Stimulated activated CD4-positive, alpha-beta T cell treated with anti-CD3 and anti-CD28 coated beads, TNF-alpha, amount 100 ng/mL, for 1 hour (primary cell): ENCODE results near the gene PRND.
"Not testable (repeated sequence)": the region's sequence is repeated elsewhere in the genome, so short reads cannot be mapped to it uniquely, and the experiment has no call there.

Experiments
- DNase-seq, 3 donors: peaks; one replicate each; pipeline ENCODE4 v3.0.0-alpha.2; 2020; ENCODE audit warnings: low read depth in 3 of 3, low spot score in 1 of 3

PRND gene

GRCh38 chr20:4721719-4722118 lies at the start of gene PRND:
TSS of gene PRND (plus strand) at chr20:4721909. CDS start at chr20:4724552, 2,643 bp downstream.
- DNase-seq = no peak

GRCh38 chr20:4672948-4673347 lies 48.8 kb upstream of the PRND start:
- no peak for DNase-seq

DNA sequence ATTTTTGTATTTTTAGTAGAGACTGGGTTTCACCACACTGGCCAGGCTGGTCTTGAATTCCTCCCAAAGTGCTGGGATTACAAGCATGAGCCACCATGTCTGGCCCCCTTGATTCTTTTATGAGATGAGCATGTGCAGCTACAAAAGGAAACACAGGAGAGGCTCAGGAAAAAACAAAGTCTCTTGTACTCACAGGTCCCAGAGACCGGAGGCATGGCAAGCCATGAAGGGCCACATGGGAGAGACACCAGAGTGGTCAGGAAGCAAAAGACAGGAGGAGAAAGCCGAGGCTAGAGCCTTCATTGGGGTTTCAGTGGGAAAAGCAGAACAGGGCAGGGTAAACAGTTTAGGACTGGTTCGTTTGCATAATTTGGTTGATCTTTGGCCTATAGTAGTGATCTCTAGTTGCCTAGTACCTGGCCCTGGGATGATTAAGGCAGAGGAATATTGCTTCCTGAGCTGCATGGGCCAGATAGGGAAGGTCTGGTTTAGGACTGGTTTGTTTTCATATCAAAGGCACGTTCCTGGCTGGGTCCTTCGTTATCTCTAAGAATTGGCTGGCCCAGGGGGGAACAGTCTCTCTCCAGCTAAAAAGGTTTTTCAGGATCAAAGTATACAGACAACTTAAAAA lies 48.2 kb upstream of the PRND start:
- no peak for DNase-seq

DNA sequence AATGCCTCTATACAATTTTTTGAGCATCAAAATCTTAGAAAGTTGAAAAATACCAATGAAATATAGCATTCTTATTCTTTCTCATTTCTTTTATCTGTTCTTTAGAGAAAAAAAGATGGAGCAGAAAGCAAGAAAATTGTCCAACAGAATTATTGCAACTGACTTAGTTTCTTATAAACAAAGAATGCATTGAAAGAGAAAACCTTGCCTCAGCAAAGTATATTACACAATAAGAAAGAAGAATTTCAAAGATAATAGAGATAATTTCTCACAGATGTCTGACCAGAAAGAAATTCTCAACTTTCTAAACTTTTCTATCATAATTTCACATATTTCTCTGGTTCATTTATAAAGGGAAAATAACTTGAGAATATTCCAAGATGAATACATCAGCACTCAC lies 47.0 kb upstream of the PRND start:
- no peak for DNase-seq

GRCh38 chr20:4677846-4678245 lies 43.9 kb upstream of the PRND start:
- no peak for DNase-seq

- no peak for DNase-seq
These were observed 40.3 kb upstream of the PRND start for GRCh38 chr20:4681401-4681800.

GRCh38 chr20:4681991-4682401 lies 39.7 kb upstream of the PRND start:
- DNase-seq = no peak

- no peak for DNase-seq
These were observed 39.0 kb upstream of the PRND start for GRCh38 chr20:4682682-4683081.

GRCh38 chr20:4683261-4683660 lies 38.4 kb upstream of the PRND start:
- no peak for DNase-seq

DNA sequence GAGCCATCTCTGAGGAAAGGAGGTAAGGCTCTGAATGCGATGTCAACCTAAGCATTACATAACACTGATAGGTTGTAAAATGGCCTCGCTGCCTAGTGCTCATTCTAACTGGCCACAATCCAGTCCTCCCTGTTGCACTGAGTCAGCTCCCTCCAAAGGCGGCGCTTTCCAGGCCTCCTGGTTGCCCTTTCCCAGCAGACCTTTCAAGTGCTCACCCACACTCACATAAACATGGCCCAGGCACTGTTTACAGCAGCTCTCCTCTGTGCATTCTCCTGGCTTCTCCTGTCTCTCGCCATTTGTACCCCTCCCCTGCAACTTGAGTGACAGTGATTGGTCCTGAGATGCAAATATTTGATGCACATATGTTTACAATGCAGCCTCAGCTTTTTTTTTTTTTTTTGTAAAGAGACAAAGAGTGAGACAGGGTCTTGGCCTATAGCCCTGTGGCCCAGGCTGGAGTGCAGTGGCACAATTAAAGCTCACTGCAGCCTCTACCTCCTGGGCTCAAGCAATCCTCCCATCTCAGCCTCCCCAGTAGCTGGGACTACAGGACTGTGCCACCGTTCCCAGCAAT lies 36.8 kb upstream of the PRND start:
- DNase-seq = no peak

GRCh38 chr20:4685923-4686221 lies 35.8 kb upstream of the PRND start:
- DNase-seq = no peak

DNA sequence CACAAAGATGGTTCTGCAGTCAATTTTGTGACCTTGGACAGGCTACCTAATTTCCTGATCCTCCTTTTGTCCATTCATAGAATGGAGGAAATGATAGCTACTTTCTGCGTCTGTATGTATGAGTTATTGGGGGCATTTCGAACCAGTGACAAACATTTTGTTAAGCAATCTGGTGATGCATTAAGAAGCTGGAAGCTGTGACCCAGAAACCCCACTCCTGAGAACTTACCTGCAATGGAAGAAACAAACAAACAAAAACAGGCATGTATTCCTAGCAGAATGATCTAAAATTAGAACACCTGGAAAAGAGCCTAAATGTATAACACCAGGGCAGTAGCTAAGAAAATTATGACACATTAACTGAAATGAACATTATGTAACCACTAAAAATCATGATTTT lies 33.4 kb upstream of the PRND start:
- no peak for DNase-seq

- no peak for DNase-seq
These were observed 32.5 kb upstream of the PRND start for GRCh38 chr20:4689220-4689619.

- DNase-seq = no peak
These were observed 30.0 kb upstream of the PRND start for GRCh38 chr20:4691753-4692152.

GRCh38 chr20:4694076-4694475 lies 27.6 kb upstream of the PRND start:
- DNase-seq = no peak

GRCh38 chr20:4697189-4697830 lies 24.4 kb upstream of the PRND start:
- DNase-seq = no peak

- DNase-seq = no peak
These were observed 23.9 kb upstream of the PRND start for GRCh38 chr20:4697831-4698221.

DNA sequence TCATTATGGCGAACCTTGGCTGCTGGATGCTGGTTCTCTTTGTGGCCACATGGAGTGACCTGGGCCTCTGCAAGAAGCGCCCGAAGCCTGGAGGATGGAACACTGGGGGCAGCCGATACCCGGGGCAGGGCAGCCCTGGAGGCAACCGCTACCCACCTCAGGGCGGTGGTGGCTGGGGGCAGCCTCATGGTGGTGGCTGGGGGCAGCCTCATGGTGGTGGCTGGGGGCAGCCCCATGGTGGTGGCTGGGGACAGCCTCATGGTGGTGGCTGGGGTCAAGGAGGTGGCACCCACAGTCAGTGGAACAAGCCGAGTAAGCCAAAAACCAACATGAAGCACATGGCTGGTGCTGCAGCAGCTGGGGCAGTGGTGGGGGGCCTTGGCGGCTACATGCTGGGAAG lies 22.5 kb upstream of the PRND start:
- DNase-seq = no peak

DNA sequence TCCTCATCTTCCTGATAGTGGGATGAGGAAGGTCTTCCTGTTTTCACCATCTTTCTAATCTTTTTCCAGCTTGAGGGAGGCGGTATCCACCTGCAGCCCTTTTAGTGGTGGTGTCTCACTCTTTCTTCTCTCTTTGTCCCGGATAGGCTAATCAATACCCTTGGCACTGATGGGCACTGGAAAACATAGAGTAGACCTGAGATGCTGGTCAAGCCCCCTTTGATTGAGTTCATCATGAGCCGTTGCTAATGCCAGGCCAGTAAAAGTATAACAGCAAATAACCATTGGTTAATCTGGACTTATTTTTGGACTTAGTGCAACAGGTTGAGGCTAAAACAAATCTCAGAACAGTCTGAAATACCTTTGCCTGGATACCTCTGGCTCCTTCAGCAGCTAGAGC lies 21.8 kb upstream of the PRND start:
- DNase-seq = no peak

DNA sequence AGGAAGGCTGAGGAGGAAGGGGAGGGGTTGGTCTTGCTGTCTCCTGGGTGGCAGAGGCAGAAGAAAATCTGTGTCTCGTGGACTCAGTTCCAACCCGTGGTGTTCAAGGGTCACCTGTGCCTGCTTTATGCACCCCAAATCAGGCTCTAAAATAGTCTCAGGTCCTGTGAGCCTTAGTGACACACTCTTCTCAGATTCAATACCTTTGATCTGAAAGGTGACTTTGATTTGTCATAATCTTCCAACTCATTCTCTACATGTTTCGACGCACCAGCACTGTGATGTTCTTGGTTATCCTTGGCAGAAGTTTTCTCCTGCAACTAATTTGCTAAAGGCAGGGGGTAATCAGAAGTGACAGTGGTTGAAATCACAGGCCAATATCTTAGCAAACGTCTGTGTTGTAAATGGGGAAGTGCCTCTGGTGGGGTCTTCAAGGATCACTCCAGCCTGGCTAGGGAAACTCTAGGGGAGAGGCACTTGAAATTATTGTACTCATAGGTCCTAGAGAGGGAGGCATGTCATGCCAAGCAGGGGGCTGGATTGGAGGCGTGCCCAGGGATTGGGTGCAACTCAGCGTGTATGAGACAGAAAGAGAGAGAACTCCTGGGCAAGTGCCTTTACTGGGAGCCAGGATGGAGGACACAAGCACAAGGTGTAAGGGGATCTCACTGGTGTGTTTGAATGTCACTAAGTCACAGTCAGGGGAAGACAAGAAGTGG lies 19.0 kb upstream of the PRND start:
- DNase-seq = no peak

GRCh38 chr20:4703281-4703676 lies 18.4 kb upstream of the PRND start:
- DNase-seq = no peak

GRCh38 chr20:4706941-4707340 lies 14.8 kb upstream of the PRND start:
- DNase-seq = not testable (repeated sequence)
